NT2/D1 (cell line): ENCODE measurements around the gene QSOX2.

Experiments
- SUZ12 ChIP-seq: IDR thresholded peaks from 2 replicates; pipeline ENCODE4 v1.6.1; 2011; ENCODE audit not compliant: insufficient read length, insufficient read depth; ENCODE audit errors: extremely low read depth
- YY1 ChIP-seq: IDR thresholded peaks from 2 replicates; pipeline ENCODE4 v1.6.1; 2011; ENCODE audit not compliant: insufficient read length, insufficient read depth
- ZNF274 ChIP-seq: IDR thresholded peaks from 2 replicates; pipeline ENCODE4 v1.6.1; 2011; ENCODE audit warnings: mild to moderate bottlenecking, low read depth, low read length

- TF ChIP-seq ZNF274 (no peak), YY1 (no peak), SUZ12 (no peak)
Observed at GRCh38 chr9:136213733-136214132, 31.9 kb downstream of the QSOX2 start.
